GM12801 (cell line): ENCODE measurements around the gene MPRIP.

Experiments
- CTCF ChIP-seq: IDR thresholded peaks from one replicate; pipeline ENCODE4 v1.5.1; 2011; ENCODE audit warnings: control low read depth; ENCODE audit not compliant: insufficient read length; ENCODE audit errors: extremely low read depth

The MPRIP gene

GRCh38 chr17:17172001-17172939 is 130.0 kb downstream of the MPRIP start:
- TF ChIP-seq CTCF = no peak

GRCh38 chr17:17172990-17173389 is 130.7 kb downstream of the MPRIP start:
- TF ChIP-seq CTCF = no peak

- no peak for TF ChIP-seq CTCF
These were observed 131.7 kb downstream of the MPRIP start for GRCh38 chr17:17173921-17174320.

- no peak for TF ChIP-seq CTCF
These were observed 133.1 kb downstream of the MPRIP start for GRCh38 chr17:17175340-17175739.

- TF ChIP-seq CTCF = no peak
These were observed 133.7 kb downstream of the MPRIP start for GRCh38 chr17:17175917-17176316.

- no peak for TF ChIP-seq CTCF
These were observed 134.1 kb downstream of the MPRIP start for GRCh38 chr17:17176341-17176740.

- no peak for TF ChIP-seq CTCF
These were observed 134.9 kb downstream of the MPRIP start for GRCh38 chr17:17177176-17177575.
